Cerebellar cortex (tissue), 1 donor: ENCODE results near the gene HOXA9.

Experiments
- DNase-seq: peaks from one replicate; pipeline ENCODE4 v3.0.0-alpha.2; 2015; ENCODE audit warnings: low spot score

The HOXA9 gene

DNA sequence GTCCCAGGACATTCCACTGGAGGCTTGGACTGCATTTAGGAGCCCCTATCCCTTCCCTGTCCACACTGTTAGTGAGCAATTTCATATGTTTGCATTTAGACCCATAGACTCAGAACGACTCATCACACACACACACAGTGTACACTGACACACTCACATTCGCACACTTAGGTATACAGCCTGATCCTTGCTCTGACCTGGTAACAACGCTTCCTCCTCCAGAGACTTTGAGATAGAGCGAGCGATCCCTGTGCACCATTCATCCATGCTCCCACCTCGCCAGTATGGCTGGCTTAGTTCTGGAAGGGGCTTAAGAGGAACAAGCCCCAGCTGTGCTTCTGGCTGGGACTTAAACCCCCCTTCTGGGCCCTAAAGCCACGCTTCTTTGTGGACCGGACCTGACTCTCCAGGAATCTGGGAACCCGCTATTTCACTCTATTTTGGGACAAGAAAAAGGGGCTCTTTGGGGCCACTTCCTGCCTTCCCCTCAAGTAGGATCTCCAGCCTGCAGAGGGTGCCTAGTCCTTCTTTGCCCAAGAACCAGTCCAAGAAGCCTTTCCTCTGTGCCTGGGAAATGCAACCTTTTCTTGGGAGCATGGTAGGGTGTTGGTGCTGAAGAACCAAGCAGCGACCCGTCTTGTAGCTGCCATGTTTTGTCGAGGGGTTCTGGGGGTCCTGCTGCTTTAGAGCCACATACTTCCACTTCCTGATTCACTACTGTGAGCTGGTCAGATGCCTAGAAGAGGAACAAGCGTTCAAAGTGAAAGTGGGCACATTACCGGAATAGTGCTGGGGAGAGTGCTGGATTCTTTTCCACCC, 35.6 kb upstream of the HOXA9 start:
- DNase-seq = no peak

DNA sequence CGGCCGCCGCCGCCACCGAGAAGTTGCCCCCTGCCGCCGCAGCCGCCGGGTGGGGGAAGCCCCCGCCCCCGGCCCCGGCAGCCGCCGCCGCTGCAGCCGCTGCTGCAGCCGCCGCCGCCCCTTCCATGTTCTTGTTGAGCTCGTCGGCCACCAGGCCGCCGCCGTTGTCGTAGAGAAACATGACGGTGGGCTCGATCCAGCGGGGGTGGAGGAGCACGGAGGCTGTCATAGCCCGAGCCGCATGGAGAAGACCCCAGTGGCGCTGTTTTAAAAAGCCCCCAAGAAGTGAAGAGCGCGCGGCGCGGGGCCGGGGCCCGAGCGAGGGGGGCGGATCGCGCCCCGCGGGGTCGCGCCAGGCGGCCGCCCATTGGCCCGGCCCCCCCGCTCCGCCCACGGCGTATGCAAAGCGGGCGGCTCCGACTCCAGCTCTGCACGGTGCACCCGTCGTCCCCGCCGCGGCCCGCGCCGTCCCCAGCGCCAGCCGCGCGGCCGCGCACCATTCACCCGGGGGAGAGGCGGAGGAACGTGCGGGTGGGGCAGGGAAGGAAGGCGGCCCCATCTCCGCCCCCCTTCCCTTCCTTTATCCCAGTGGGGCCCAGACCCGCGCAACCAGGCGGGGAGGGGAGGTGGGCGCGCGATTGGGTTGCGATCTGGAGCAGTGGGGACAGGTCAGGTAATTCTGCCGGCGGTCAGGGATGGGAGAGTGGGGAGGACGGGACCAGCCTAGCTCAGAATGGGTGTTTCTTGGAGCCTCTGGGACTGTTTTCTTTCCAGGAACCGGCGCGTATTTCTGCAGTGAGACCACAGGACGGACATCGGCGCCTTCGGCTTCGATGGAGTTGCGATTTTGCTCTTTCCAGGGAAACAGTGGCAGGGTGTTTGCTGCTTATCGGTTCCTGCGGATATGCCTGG, 34.8 kb upstream of the HOXA9 start, which contains the start of gene HOXA13:
Gene HOXA13, minus strand, starts transcription at position 243 of the 912 bp plus-strand sequence. Its CDS starts 14 bp downstream, at position 229.
- DNase-seq = no peak

GRCh38 chr7:27198871-27199801, 33.8 kb upstream of the HOXA9 start:
- DNase-seq = no peak

DNA sequence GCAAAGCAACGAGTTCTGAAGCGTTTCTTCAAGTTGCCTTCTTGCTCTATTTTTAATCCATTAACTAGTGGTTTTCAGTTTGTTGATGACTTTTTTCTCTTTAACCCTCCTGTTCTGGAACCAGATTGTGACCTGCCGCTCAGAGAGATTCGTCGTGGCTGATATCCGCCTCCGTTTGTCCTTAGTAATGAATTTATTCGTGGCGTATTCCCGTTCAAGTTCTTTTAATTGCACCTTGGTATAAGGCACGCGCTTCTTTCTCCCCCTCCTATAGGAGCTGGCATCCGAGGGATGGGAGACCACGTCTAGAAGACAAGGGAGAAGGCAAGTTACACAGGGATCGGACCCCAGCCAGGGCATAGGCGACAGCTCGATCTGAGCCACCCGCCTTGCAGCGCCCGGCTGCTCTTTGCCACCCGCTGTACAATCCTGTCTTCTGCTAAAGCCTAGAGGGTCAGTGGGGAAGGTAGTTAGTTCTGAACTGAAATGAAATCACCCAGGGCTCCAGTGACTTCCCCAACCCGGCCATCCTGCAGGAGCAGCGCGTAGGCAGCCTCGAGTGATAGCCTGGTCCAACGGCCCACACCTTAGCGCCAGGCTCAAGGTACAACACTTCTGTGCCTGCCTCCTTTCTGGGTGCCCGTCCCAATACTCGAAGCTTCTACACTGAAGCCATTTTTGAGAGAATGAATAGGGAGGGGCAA, 33.0 kb upstream of the HOXA9 start:
- no peak for DNase-seq

DNA sequence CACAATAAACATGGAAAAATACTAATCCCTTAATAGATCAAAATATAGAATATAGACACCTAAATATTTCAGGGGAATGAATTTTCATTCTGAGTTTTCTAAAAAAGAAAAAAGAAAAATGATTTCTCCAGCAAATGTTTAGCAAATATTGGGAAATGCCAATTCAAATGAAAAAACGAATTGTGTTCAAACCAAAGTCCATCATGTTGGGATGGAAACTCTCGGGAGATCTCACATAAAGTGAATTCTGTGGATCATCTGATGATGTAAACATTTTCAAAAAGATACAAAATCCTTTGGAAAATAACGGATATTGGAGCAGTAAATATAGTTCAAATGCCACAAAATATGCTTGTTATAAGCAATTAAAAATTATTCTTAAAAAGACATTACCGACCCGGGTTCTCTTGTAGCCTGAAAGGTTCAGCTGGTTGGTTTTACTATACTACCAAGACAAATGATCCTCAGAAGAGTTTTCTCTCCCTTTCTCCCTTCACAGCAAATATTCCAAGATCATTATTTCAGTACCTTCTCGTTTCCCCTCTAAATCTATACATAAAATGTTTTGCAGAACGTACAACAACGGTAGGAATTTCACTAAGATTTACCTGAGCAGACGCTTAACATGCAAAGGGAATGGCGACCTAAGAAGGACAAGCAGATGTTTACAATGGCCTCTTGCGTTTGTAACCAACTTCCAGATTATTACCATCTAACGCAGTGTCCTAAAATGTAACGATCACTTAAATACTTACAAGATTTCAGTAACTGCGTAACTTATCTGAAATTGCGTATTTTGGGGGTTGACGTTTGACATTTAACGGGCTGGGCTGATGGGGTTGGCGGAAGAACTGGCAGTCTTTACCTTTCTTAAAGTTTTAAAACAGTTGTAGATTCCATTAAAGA, 32.1 kb upstream of the HOXA9 start:
- no peak for DNase-seq

DNA sequence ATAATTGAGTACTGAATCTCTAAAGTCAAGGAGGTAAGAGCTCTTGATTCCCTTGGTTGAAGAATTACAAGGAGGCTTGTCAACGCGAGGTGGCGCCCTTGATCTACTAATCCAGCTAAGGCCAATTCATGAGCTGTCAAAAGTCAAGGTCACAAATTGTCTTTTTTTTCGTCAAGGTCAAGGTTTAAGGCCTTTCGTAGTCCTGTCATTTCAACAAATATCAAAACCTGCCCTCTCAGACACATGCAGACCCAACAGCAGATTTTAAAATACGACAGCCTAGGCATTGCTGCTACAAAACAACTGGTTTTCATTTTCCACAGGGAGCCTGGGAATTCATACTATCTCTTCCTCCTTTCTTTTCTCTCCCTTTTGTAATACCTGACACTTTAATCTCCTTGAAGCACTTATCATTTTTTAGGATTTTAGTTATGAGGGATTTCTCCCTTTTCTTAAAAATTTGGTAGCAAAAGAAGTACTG, 31.0 kb upstream of the HOXA9 start:
- peak; percentile 65 for DNase-seq

GRCh38 chr7:27194686-27195379, 29.5 kb upstream of the HOXA9 start:
- DNase-seq = no peak

DNA sequence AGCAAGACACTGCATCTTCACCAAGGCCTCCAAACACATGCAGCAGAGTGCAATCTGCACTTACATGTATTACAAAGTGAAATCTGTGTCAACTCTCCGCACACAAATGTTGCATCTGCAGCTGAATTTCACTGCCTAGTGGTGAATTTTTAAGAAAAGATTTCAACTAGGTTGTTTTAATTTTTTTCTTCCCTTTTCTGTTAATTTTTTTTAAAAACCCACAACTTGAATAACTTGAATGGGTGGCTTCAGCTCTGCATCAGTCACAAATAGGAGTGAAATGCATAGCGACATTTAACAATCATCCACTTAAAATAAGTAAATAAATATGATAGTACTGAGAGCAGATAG, 28.6 kb upstream of the HOXA9 start:
- no peak for DNase-seq

- no peak for DNase-seq
These were observed 28.1 kb upstream of the HOXA9 start for GRCh38 chr7:27193335-27194001.

DNA sequence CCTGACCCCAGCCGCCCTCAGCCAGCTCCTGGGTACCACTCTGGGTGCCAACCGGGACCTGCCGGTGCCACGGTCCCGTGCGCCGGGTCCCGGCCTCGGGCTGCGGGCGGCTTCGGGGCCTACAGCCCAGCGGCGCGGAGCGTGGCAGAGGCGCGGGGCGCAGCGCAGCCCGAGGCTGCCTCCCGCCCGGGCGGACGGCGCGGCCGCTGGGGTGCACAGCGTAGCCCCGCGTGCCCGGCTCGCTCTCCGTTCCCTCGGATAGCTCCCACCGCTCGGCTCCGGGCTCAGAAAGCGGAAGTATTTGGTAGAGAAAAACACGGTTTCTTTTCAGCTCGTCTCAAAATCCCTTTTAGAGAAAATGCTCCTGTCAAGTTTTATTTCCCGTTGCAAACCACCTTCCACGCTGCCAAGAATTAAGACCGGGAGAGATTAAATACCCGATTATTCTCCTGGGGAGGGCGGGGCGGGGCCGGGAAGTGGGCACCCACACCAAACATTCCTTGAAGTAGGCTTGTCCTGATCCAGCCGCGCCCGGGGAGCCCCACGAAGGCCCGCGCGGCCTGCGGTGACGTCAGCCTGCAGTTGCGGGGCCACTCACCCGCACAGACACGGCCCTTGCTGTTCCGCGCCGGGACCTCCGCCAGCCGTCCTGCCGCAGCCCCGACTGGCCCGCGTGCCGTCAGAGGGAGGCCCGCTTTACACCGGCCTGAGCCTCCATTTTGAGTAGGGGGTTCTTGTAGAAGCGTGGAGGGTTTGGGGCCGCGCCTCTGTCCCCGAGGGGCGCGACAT, 27.4 kb upstream of the HOXA9 start:
- DNase-seq = no peak

- no peak for DNase-seq
These were observed 26.7 kb upstream of the HOXA9 start for GRCh38 chr7:27191833-27192545.

DNA sequence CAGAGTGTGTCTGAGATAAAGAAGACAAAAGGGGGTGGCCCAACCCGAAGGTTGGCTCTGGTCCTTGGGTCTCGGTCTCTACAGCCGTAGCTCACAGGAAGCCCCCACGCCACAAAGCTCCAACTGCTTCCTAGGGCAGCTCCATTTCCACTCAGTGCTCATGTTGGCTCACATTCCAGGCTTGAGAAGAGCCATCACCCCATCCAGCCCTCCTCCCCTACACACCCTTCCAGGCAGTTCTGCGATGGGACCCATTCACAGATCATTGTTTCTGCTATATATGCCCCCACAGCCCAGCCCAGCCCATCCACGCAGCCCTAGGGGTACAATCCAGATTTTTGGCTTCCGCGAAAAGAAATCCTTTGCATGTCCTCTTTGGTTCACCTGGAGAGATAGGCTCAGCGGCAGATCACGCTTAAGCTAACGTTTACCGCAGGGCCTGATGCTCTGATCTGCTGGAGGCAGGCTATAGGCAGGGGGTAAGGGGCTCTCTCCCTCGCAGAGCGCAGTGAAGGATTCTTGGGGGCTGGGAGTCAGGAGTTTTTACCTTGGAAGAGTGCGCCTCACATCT, 25.9 kb upstream of the HOXA9 start:
- no peak for DNase-seq

DNA sequence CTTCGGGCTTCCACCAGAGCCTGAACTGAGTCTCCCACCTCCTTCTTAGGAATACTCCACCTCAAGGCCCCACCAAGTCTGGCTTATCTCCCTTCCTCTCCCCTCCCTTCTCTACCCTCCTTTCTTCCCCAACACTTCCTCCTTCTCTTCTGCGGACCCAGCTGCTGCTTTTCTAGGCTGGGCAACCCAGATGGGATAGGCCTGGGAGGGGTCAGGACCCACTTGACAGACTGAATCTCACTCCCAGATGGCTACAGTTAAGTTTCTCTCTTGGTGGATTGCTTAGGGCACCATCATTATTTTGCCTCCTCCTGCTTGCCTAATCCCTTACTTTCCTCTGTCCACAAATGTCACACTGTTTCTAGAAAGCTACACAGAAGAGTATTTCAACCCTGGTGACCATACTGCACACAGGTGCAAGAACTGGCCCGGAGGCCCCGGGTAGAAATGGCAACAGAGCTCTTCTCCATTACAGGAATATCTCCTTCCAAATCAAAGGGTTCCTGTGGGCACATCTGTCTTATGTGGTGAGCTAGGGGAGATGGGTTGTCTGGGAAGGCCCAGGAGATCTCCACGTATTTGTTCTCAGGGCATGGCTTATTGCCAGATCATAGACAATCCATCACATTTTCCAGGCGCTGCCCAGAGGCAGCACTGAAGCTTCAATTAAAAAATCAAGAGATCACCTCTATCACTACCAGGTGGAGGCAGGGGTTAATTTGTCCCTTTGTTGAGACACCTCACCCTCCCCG, 24.8 kb upstream of the HOXA9 start:
- DNase-seq = no peak

GRCh38 chr7:27189295-27189996, 24.1 kb upstream of the HOXA9 start:
- no peak for DNase-seq

DNA sequence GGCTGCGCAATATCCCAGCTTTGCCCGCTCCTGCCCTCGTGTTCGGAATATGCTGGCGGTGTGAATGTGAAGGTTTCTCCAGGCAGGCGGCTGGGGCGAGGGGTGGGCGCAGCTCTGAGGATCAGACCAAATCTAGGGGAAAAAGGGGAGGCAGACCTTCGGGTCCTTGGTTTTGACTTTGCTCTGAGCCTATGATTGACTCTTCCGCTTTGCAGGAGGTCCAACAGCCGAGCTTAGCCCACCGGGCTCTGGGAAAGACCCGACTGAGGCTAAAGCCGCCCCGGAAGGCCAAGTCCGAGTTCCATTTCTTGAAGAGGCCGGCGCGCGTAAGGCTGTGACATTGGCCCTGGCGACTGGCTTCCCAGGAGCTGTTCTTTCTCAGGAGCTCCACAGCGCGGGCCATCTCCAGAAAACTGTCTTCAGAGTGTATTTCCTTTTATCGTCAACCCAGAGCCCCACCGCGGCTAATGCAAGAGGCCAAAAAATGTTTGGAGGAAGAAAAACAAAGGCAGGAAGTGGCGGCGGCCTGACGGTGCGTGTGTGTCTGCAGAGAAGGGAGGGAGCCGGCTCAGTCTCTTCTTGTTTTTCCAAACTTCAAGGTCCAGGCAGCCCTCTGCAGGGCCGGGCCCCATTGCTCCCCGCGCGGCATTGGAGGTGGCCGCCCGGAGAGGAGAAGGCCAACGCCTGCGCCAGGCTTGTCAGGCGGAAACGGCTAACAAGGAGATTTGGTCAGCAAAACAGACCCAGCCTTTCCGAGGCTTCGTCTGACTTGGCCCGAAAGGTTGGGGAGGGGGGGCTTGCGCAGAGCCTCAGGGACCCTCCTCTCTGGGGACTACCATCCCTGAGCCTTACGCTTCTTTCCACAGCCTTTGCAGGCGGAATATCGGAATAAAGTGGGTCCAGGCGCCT, 23.3 kb upstream of the HOXA9 start:
- no peak for DNase-seq
